HepG2 (cell line): ENCODE results near the gene LIPC. TPM values are rescaled to one million over a fixed set of nuclear protein-coding genes. Genes with fewer than 3 reads are reported as not detected.

Experiments used
- ARID5B ChIP-seq: IDR thresholded peaks from 2 replicates; pipeline ENCODE4 v1.4.0; 2020; ENCODE audit warnings: mild to moderate bottlenecking, missing genetic modification reagents
- ETV5 ChIP-seq: IDR thresholded peaks from 2 replicates; pipeline ENCODE4 v1.6.1; 2018; ENCODE audit warnings: missing biosample characterization, missing genetic modification reagents, inconsistent platforms, borderline replicate concordance
- ISX ChIP-seq: sonication (generic); formaldehyde crosslinking; conservative IDR thresholded peaks from 2 replicates; pipeline ENCODE4 v1.5.0; 2020; ENCODE audit warnings: missing genetic modification reagents
- NCOA2 ChIP-seq: sonication (generic); formaldehyde crosslinking; IDR thresholded peaks from 2 replicates; pipeline ENCODE4 v1.8.0; 2022; ENCODE audit warnings: inconsistent platforms
- NFIC ChIP-seq: IDR thresholded peaks from 2 replicates; pipeline ENCODE4 v1.6.1; 2012; ENCODE audit warnings: mild to moderate bottlenecking, low read length, inconsistent platforms
- NFYB ChIP-seq: sonication (generic); formaldehyde crosslinking; IDR thresholded peaks from 2 replicates; pipeline ENCODE4 v1.4.0; 2020; ENCODE audit warnings: missing genetic modification reagents
- NONO ChIP-seq, 2 experiments: fragments of 450-650 bp in 1 of 2; sonication (generic) in 1 of 2; formaldehyde crosslinking in 1 of 2; IDR thresholded peaks in 1 of 2; conservative IDR thresholded peaks in 1 of 2; 2 replicates each; pipeline versions ENCODE4 v1.6.1 to v1.8.0; 2017 to 2022; ENCODE audit warnings: mild to moderate bottlenecking in 1 of 2, missing genetic modification reagents in 1 of 2, moderate library complexity in 1 of 2
- NR2F2 ChIP-seq: IDR thresholded peaks from 2 replicates; pipeline ENCODE4 v1.6.1; 2012; ENCODE audit warnings: low read depth, inconsistent platforms, borderline replicate concordance
- RARA ChIP-seq: IDR thresholded peaks from 2 replicates; pipeline ENCODE4 v1.6.1; 2016; ENCODE audit warnings: missing genetic modification reagents, missing compliant biosample characterization
- SALL1 ChIP-seq: sonication (generic); formaldehyde crosslinking; IDR thresholded peaks from 2 replicates; pipeline ENCODE4 v1.8.0; 2022; ENCODE audit warnings: mild to moderate bottlenecking, missing genetic modification reagents
- SAP130 ChIP-seq: IDR thresholded peaks from 2 replicates; pipeline ENCODE4 v1.6.1; 2016; ENCODE audit warnings: low read depth
- SIX1 ChIP-seq: sonication (generic); formaldehyde crosslinking; IDR thresholded peaks from 2 replicates; pipeline ENCODE4 v1.4.0; 2020; ENCODE audit warnings: missing genetic modification reagents, borderline replicate concordance
- SP5 ChIP-seq: IDR thresholded peaks from 2 replicates; pipeline ENCODE4 v1.6.1; 2016; ENCODE audit warnings: low read depth, borderline replicate concordance
- TBX2 ChIP-seq: sonication (generic); formaldehyde crosslinking; IDR thresholded peaks from 2 replicates; pipeline ENCODE4 v1.5.0; 2020; ENCODE audit warnings: missing genetic modification reagents, mild to moderate bottlenecking, borderline replicate concordance
- ZNF225 ChIP-seq: sonication (generic); formaldehyde crosslinking; IDR thresholded peaks from 2 replicates; pipeline ENCODE4 v1.4.0; 2020; ENCODE audit warnings: mild to moderate bottlenecking, missing genetic modification reagents
- ZNF292 ChIP-seq: sonication (generic); formaldehyde crosslinking; IDR thresholded peaks from 2 replicates; pipeline ENCODE4 v1.8.1; 2022; ENCODE audit warnings: mild to moderate bottlenecking, low read depth, missing genetic modification reagents, borderline replicate concordance
- ZNF326 ChIP-seq: sonication (generic); formaldehyde crosslinking; IDR thresholded peaks from 2 replicates; pipeline ENCODE4 v1.4.0; 2020; ENCODE audit warnings: missing genetic modification reagents, borderline replicate concordance
- ZNF354B ChIP-seq: sonication (generic); formaldehyde crosslinking; IDR thresholded peaks from 2 replicates; pipeline ENCODE4 v1.8.0; 2022; ENCODE audit warnings: mild to moderate bottlenecking, missing genetic modification reagents
- ZNF605 ChIP-seq: sonication (generic); formaldehyde crosslinking; IDR thresholded peaks from 2 replicates; pipeline ENCODE4 v1.8.0; 2022; ENCODE audit warnings: mild to moderate bottlenecking, missing genetic modification reagents
- ZNF879 ChIP-seq: sonication (generic); formaldehyde crosslinking; IDR thresholded peaks from 2 replicates; pipeline ENCODE4 v1.8.1; 2023; ENCODE audit warnings: missing genetic modification reagents
- polyA plus RNA-seq, 8 experiments: library from polyadenylated mRNA; depleted of rRNA in 3 of 8; stranded (reverse) in 7 of 8; unstranded in 1 of 8; fragments of >200 nt; fragmentation: Illumina TruSeq in 4 of 8; extraction: Trizol in 4 of 8; gene quantifications; 2 replicates each; pipeline versions ENCODE4 v1.2.1 to v1.2.3, GENCODE V29; 2011 to 2016; ENCODE audit warnings: low read depth in 4 of 8, missing spikeins in 1 of 8, mixed read lengths in 1 of 8; ENCODE audit not compliant: insufficient read depth in 1 of 8
- total RNA-seq, 5 experiments: library from RNA; depleted of rRNA; stranded (reverse); fragments of >200 nt; fragmentation: Illumina TruSeq; extraction: Trizol; gene quantifications; 2 replicates each; pipeline ENCODE4 v1.2.3, GENCODE V29; 2016; ENCODE audit warnings: low read depth in 1 of 5
- TF ChIP-seq, protein P1 (sequence below): sonication (generic); formaldehyde crosslinking; IDR thresholded peaks from 2 replicates; pipeline ENCODE4 v1.4.0; 2020; ENCODE audit warnings: missing genetic modification reagents
- TF ChIP-seq, protein P2 (sequence below): sonication (generic); formaldehyde crosslinking; IDR thresholded peaks from 2 replicates; pipeline ENCODE4 v1.5.1; 2020; ENCODE audit warnings: mild to moderate bottlenecking, missing genetic modification reagents, moderate library complexity

LIPC gene
- total and polyA plus RNA-seq, 2 of the 13 experiments (the other 11 are each of a cell fraction or from before 2014, with no cell fraction given) = 26.0 to 38.0 TPM

GRCh38 chr15:58462973-58463663 lies 31.3 kb downstream of the LIPC start (continued):
- TF ChIP-seq ARID5B (CRISPR knock-in tag) (0 out of 2 replicates have a peak, but pooled peaks have one; percentile 16), NFIC (no peak), ZNF225 (CRISPR knock-in tag) (no peak), ISX (no peak), NFYB (CRISPR knock-in tag) (no peak), ZNF879 (CRISPR knock-in tag) (no peak), SALL1 (CRISPR knock-in tag) (peak; percentile 12; the same call in 1 of the 2 replicates), ZNF354B (CRISPR knock-in tag) (no peak), ETV5 (CRISPR knock-in tag) (peak; percentile 70; the same call in 1 of the 2 replicates), NONO (IDR thresholded peaks at IDR 0.05) (no peak), NONO (CRISPR knock-in tag; conservative IDR thresholded peaks at IDR 0.05) (no peak), SAP130 (0 out of 2 replicates have a peak, but pooled peaks have one; percentile 26), RARA (CRISPR knock-in tag) (peak; percentile 25; the same call in 1 of the 2 replicates), ZNF326 (no peak), ZNF605 (0 out of 2 replicates have a peak, but pooled peaks have one; percentile 5), ZNF292 (CRISPR knock-in tag) (0 out of 2 replicates have a peak, but pooled peaks have one; percentile 16), TBX2 (peak; percentile 48; the same call in 1 of the 2 replicates), NCOA2 (CRISPR knock-in tag) (no peak), SP5 (peak; percentile 91), NR2F2 (no peak), SIX1 (CRISPR knock-in tag) (peak; percentile 22; the same call in 1 of the 2 replicates)
- TF ChIP-seq, protein P1, sequence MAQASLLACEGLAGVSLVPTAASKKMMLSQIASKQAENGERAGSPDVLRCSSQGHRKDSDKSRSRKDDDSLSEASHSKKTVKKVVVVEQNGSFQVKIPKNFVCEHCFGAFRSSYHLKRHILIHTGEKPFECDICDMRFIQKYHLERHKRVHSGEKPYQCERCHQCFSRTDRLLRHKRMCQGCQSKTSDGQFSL (CRISPR knock-in tag) = no peak
- TF ChIP-seq, protein P2, sequence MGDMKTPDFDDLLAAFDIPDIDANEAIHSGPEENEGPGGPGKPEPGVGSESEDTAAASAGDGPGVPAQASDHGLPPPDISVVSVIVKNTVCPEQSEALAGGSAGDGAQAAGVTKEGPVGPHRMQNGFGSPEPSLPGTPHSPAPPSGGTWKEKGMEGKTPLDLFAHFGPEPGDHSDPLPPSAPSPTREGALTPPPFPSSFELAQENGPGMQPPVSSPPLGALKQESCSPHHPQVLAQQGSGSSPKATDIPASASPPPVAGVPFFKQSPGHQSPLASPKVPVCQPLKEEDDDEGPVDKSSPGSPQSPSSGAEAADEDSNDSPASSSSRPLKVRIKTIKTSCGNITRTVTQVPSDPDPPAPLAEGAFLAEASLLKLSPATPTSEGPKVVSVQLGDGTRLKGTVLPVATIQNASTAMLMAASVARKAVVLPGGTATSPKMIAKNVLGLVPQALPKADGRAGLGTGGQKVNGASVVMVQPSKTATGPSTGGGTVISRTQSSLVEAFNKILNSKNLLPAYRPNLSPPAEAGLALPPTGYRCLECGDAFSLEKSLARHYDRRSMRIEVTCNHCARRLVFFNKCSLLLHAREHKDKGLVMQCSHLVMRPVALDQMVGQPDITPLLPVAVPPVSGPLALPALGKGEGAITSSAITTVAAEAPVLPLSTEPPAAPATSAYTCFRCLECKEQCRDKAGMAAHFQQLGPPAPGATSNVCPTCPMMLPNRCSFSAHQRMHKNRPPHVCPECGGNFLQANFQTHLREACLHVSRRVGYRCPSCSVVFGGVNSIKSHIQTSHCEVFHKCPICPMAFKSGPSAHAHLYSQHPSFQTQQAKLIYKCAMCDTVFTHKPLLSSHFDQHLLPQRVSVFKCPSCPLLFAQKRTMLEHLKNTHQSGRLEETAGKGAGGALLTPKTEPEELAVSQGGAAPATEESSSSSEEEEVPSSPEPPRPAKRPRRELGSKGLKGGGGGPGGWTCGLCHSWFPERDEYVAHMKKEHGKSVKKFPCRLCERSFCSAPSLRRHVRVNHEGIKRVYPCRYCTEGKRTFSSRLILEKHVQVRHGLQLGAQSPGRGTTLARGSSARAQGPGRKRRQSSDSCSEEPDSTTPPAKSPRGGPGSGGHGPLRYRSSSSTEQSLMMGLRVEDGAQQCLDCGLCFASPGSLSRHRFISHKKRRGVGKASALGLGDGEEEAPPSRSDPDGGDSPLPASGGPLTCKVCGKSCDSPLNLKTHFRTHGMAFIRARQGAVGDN (CRISPR knock-in tag) = peak; percentile 65
